Stimulated activated CD4-positive, alpha-beta T cell treated with anti-CD3 and anti-CD28 coated beads, TNF-alpha, amount 100 ng/mL, for 48 hours (primary cell): Measurements from ENCODE around the gene PNPO.
A peak's percentile ranks its signal among the peaks of the same experiment; 100 is the strongest.
"Not testable (repeated sequence)": the region's sequence is repeated elsewhere in the genome, so short reads cannot be mapped to it uniquely, and the experiment has no call there.

Experiments
- DNase-seq, 3 donors: peaks; one replicate each; pipeline ENCODE4 v3.0.0-alpha.2; 2020; ENCODE audit warnings: low read depth in 3 of 3

The PNPO gene

GRCh38 chr17:47918006-47918405 is 23.4 kb upstream of the PNPO start:
- no peak for DNase-seq

DNA sequence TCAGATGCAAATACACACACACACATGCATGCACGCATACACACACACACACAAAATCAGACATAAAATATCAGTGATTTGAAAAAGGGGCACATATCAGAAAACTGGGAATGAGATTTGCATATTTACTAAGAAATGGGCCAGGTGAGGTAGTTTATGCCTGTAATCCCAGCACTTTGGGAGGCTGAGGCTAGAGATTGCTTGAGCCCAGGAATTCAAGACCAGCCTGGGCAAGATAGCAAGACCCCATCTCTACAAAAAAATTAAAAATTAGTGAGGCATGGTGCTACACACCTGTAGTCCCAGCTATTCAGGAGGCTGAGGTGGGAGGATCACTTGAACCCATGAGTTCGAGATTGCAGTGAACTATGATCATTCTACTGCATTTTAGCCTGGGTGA is 22.4 kb upstream of the PNPO start:
- DNase-seq, result no peak

DNA sequence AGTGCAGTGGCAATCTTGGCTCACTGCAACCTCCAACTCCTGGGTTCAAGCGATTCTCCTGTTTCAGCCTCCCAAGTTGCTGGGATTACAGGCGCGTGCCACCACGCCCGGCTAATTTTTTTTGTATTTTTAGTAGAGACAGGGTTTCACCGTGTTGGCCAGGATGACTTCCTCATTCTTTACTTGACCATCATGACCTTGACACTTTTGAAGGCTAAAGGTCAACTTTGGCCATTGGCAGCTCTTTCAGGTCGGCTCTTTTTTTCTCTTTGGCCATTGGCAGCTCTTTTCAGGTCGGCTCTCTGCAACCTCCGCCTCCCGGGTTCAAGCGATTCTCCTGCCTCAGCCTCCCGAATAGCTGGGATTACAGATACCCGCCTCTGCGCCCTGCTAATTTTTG is 21.5 kb upstream of the PNPO start:
- DNase-seq, result not testable (repeated sequence)

DNA sequence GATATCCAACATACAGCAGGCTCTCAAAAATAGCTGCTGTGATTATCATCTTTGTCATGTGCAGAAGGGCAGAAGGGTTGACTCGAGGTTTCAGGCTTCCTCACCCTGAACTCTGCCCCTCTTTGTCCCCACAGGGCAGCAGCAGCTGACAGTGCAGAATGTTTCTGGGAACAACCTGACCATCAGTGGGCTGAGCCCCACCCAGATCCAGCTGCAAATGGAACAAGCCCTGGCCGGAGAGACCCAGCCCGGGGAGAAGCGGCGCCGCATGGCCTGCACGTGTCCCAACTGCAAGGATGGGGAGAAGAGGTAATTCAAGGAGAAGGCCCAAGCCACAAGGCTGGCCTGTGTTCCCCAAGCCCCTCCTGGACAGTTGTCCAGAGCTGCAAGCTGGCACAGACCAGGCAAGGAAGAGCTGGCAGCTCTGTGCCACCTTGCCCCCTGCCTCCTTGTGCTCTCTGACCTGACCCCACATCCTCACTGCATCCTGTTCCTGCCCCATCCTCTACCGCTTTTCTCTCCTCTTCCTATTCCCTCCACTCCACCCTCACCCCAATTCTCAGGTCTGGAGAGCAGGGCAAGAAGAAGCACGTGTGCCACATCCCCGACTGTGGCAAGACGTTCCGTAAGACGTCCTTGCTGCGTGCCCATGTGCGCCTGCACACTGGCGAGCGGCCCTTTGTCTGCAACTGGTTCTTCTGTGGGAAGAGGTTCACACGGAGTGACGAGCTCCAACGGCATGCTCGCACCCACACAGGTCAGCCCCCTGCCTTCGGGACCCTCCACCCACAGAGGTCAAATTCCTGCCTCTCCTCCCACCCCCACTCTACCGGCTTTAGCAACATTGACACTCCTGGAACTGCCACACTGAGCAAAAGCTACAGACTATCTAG is 16.3 kb upstream of the PNPO start:
- DNase-seq, result no peak

GRCh38 chr17:47925678-47925988 is 15.7 kb upstream of the PNPO start:
- DNase-seq, result no peak

GRCh38 chr17:47927821-47928400 is 13.5 kb upstream of the PNPO start:
- DNase-seq, result no peak

GRCh38 chr17:47928415-47928814 is 13.0 kb upstream of the PNPO start:
- DNase-seq, result no peak

DNA sequence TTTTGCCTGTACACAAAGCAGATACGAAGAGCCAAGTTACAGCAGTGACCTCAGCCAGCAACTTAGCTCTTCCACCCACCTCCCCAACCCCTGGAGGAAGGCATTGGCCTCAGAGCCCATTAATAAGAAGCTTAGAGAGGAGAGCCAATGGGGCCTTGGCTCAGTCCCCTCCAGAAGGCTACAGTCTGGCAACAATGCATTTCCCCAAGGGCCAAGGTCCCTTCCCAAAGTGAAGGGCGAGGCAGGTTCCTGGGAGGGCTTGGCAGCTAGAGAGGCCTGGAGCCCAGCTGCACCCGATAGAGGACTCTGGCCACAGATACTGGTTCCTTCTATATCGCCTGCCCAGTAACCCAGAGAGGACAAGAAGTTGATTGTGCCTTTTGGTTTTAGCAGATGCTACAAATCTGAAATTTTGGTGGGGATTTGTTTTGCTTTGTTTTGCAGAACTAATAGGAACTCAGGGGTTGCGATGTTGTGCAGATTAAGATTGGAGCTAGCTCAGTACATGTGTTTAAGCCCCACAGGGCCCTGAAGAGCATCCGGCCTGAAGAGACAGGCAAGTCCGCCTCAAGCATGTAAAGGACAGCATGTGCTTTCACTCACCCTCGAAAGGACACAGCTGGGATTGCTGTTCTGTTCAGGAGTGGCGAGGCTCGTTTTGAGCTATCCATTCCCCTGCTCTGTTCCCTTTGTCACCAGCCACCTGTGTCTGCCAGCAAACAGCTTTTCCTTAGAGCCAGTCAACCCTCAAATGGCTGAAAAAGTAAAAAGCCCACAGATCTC is 12.0 kb upstream of the PNPO start:
- DNase-seq, result no peak

GRCh38 chr17:47931848-47932247 is 9.5 kb upstream of the PNPO start:
- DNase-seq, result no peak

DNA sequence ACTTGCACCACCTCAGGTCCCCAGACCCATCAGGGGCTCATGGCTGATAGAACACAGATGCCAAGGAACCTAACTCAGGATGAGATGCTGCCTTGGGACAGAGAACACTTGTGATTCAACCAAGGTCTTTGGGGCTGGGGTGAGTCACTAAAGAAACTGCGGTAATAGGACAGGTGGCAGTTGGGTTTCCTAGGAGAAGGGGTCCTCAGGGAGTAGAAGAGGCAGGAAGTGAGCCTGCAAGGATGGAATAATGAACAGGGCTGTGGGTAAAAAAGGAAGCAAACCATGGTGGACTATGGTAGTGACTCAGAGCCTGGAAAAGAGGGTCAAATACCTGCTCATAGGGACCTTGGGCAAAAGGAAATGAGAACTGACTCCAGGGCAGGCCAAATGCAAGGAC is 6.5 kb upstream of the PNPO start:
- DNase-seq, result no peak

DNA sequence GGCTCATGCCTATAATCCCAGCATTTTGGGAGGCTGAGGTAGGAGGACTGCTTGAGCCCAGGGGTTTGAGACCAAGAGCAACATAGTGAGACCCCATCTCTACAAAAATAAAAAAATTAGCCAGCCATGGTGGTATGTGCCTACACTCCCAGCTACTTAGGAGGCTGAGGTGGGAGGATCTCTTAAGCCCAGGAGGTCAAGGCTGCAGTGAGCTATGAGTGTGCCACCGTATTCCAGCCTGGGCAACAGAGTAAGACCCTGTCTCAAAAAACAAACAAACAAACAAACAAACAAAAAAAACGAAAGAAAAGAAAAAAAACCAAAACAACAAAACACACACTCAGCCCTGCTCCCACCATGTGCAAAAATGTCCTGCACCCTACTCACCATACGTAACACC is 5.9 kb upstream of the PNPO start:
- not testable (repeated sequence) for DNase-seq

- DNase-seq, result no peak
Measured at GRCh38 chr17:47935961-47936360, 5.4 kb upstream of the PNPO start.

- DNase-seq, result no peak
Measured at GRCh38 chr17:47937941-47938340, 3.4 kb upstream of the PNPO start.

- no peak for DNase-seq
Measured at GRCh38 chr17:47942096-47942510, 732 bp downstream of the PNPO start.

- no peak for DNase-seq
Measured at GRCh38 chr17:47942568-47942967, 1.2 kb downstream of the PNPO start.

DNA sequence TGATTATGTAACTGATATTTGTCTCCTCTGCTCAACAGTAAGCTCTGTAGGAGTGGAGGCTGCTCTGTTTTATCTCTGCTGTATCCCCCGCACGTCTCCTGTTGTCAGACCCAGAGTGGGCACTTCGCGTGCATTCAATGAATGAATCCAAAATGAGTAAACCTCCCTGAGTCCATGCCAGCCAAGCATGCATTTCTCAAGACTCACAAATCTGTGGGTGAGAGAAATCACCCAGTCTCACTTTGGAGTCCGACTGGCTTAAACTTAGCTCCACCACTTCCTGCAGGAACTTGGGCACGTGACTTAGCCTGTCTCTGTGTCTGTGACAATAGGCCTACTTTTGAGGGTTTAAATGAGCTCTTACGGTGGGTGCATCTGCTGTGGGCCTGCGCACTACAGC is 3.7 kb downstream of the PNPO start:
- DNase-seq, result no peak

DNA sequence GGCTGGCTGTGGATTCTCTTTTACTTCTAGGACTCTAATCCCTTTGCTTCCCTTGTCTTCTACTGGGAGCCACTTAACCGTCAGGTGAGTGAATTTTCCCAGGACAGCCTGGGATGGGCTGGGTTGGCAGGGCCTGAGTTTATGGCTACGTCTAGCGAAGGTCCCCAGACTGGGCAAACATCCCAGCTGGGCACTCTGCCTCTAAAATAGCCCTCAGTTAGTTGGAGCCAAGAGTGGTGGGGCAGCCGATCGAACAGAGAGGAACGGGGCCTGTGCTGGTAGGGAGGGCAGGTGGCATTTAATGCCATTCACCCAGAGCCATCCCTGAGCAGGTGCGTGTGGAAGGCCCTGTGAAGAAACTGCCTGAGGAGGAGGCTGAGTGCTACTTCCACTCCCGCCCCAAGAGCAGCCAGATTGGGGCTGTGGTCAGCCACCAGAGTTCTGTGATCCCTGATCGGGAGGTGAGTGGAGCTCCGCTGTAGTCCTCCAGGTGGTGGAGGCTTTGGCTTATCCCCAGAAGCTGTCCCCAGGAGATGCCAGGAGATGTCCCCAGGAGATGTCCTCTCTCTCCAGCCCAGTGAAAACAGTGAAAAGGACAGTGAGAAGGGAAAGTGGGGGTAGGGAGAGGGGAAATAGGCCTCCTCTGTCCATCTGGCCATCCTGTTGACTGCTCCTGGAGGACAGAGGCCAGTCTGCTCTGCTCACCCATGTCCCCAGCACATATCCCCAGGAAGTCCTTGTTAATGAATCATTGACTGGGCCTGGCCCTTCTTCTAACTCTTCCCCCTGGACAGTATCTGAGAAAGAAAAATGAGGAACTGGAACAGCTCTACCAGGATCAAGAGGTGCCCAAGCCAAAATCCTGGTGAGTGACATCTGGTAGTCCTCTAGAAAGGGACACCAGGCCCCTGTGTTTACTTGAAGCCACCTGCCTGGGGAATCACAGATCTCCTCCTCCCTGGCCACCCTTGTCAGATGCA is 4.4 kb downstream of the PNPO start:
- DNase-seq, result no peak

DNA sequence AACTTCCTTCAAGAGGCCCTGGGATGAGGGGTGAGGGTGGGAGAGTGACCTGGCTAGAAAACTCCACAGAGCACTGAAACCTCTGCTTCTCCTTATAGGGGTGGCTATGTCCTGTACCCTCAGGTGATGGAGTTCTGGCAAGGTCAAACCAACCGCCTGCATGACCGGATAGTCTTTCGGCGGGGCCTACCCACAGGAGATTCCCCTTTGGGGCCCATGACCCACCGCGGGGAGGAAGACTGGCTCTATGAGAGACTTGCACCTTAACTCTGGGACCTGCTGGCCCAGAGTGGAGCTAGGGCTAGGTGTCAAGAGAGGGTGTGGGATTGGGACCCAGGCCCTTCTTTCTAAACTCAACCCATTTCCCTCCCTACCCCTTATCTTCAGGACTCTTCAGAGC is 5.1 kb downstream of the PNPO start:
- DNase-seq, result no peak

GRCh38 chr17:47946929-47947397 is 5.6 kb downstream of the PNPO start:
- peak; percentile 66 to 70 (median 69) for DNase-seq

DNA sequence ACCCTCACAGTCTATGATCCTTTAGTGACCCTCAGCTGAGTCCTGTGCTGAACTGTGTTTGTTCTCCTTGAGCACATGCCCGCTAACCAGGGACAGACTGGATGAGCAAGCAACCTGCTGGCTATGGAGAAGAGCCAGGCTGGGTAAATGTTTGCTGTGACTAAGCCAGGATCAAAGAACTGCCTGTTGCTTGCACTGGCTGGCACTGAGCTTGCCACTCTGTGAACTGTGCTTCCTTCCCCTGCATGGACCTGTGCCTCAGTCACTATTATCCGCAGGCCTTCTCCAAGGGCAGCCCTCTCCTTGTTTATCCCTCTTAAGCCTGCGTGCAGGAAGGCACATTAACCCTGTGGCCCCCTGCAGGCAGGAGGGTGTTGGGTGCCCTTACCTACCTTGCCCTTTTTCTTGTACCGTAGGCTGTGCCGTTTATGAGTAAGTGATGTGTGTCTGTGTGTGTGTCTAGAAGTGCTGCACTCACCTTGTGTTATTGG is 7.4 kb downstream of the PNPO start:
- no peak for DNase-seq

GRCh38 chr17:47949197-47949759 is 7.9 kb downstream of the PNPO start:
- DNase-seq, result peak; percentile 62 to 84 (median 71)
